Activated T-cell treated with anti-CD3 and anti-CD28 coated beads, Interleukin-2, amount 50 U/mL, for 48 hours (primary cell): ENCODE data around the gene ACADL.

Source experiments
- DNase-seq, 2 experiments: peaks; one replicate each; pipeline ENCODE4 v3.0.0-alpha.2; 2020

ACADL gene

GRCh38 chr2:210224941-210225672, at the start of gene ACADL:
Gene ACADL, minus strand, starts transcription at chr2:210225447. Its CDS starts 184 bp downstream, at chr2:210225263.
- peak; percentile 24 to 35 for DNase-seq

- DNase-seq: no peak
Observed at GRCh38 chr2:210271300-210271699, 46.1 kb upstream of the ACADL start.

GRCh38 chr2:210269148-210269547, 43.9 kb upstream of the ACADL start:
- no peak for DNase-seq

- DNase-seq: no peak
Observed at GRCh38 chr2:210268281-210268680, 43.0 kb upstream of the ACADL start.

- DNase-seq: no peak
Observed at GRCh38 chr2:210267698-210268097, 42.5 kb upstream of the ACADL start.

GRCh38 chr2:210264282-210264681, 39.0 kb upstream of the ACADL start:
- no peak for DNase-seq

GRCh38 chr2:210263841-210264240, 38.6 kb upstream of the ACADL start:
- no peak for DNase-seq

- no peak for DNase-seq
Observed at GRCh38 chr2:210262036-210262435, 36.8 kb upstream of the ACADL start.

GRCh38 chr2:210259687-210260086, 34.4 kb upstream of the ACADL start:
- DNase-seq: no peak

- DNase-seq: no peak
Observed at GRCh38 chr2:210252699-210253606, 27.7 kb upstream of the ACADL start.

- no peak for DNase-seq
Observed at GRCh38 chr2:210250622-210251021, 25.4 kb upstream of the ACADL start.

- no peak for DNase-seq
Observed at GRCh38 chr2:210233487-210233886, 8.2 kb upstream of the ACADL start.

GRCh38 chr2:210230984-210231383, 5.7 kb upstream of the ACADL start:
- no peak for DNase-seq

GRCh38 chr2:210230518-210230917, 5.3 kb upstream of the ACADL start:
- DNase-seq: no peak

GRCh38 chr2:210228586-210228985, 3.3 kb upstream of the ACADL start:
- no peak for DNase-seq

- no peak for DNase-seq
Observed at GRCh38 chr2:210227290-210228088, 2.2 kb upstream of the ACADL start.

- DNase-seq: no peak
Observed at GRCh38 chr2:210226223-210226622, 976 bp upstream of the ACADL start.

- DNase-seq: no peak
Observed at GRCh38 chr2:210224591-210224940, 681 bp downstream of the ACADL start.

- DNase-seq: no peak
Observed at GRCh38 chr2:210215120-210215519, 10.1 kb downstream of the ACADL start.

GRCh38 chr2:210210185-210210584, 15.1 kb downstream of the ACADL start:
- no peak for DNase-seq

GRCh38 chr2:210207929-210208328, 17.3 kb downstream of the ACADL start:
- DNase-seq: no peak

- no peak for DNase-seq
Observed at GRCh38 chr2:210203558-210203957, 21.7 kb downstream of the ACADL start.

- DNase-seq: no peak
Observed at GRCh38 chr2:210203147-210203546, 22.1 kb downstream of the ACADL start.
